ENCODE measurements around the gene MVB12B.

The MVB12B gene

DNA sequence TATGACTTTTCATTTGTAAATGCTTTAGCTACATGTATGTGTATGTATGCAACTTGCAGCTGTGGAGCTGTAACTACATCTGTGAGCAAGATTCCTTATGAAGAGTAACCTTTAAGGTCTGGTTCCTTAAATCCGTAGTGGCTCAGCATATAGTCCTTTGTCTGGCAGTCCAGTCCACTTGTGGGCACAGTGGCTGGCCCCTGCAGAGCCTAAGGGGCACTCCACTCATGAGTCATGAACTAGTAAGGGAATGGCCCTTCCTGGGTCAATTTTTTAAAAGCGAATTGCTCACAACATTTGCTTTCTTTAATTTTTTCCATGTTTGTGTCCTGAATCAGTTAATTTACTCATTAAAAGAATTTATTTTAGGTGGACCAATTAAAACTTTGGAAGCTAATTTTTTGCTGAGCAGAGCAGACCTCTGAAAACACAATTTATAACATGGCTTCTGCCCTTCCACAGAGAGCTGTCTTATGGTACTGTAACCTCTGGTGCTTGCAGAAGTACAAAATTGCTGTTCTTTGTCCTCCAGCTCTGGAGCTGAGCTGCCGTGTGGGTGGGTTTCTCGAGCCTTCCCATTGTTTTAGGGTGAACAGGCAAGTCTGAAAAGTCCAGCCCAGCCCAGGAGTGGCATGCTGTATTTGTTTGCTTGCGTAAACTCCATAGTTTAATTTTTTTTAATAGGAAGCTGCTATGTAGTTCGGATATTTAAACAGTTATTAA, 110.1 kb downstream of the MVB12B start:
- H3K27ac ChIP-seq = no peak overlapping the region
- TF ChIP-seq, protein P1, sequence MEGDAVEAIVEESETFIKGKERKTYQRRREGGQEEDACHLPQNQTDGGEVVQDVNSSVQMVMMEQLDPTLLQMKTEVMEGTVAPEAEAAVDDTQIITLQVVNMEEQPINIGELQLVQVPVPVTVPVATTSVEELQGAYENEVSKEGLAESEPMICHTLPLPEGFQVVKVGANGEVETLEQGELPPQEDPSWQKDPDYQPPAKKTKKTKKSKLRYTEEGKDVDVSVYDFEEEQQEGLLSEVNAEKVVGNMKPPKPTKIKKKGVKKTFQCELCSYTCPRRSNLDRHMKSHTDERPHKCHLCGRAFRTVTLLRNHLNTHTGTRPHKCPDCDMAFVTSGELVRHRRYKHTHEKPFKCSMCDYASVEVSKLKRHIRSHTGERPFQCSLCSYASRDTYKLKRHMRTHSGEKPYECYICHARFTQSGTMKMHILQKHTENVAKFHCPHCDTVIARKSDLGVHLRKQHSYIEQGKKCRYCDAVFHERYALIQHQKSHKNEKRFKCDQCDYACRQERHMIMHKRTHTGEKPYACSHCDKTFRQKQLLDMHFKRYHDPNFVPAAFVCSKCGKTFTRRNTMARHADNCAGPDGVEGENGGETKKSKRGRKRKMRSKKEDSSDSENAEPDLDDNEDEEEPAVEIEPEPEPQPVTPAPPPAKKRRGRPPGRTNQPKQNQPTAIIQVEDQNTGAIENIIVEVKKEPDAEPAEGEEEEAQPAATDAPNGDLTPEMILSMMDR (conservative IDR thresholded peaks at IDR 0.05) = no peak

DNA sequence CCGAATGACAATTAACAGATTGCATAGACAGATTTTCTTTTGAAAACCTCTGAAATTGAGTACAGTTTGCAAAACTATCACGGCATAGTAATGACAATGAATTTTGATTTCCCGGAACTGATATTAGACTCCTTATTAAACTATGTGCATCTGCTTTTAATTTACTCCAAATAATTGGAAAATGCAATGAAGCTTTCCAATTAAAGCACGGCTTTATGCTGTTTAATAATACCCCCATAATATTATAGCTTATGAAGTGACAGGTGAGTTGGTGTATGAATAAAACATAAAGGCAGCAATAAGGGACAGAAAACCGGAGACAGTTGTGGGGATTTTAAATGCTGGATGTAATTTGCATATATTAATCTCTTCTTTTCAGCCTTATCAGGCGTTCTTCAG, 110.6 kb downstream of the MVB12B start:
- TF ChIP-seq, protein P1 (conservative IDR thresholded peaks at IDR 0.05) = no peak
- H3K27ac ChIP-seq = no peak overlapping the region

DNA sequence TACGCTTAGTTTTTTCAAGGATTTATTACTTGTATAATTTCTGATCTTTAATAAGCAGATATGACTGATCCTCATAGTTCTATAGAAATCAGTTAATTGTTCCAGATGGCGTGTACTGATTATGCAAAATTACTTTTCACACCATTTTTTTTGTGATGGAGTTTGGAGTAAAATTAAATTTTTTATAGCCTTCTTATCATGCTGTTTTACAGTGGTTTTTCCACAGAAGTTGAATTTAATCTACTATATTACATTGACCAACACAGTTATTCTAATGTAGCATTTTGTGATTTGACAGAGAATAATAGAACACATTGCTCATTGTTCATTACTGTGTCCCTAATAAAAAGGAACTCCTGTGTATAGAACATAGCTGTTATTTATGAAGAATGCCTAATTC, 111.1 kb downstream of the MVB12B start:
- no peak overlapping the region for H3K27ac ChIP-seq
- TF ChIP-seq, protein P1 (conservative IDR thresholded peaks at IDR 0.05) = no peak

DNA sequence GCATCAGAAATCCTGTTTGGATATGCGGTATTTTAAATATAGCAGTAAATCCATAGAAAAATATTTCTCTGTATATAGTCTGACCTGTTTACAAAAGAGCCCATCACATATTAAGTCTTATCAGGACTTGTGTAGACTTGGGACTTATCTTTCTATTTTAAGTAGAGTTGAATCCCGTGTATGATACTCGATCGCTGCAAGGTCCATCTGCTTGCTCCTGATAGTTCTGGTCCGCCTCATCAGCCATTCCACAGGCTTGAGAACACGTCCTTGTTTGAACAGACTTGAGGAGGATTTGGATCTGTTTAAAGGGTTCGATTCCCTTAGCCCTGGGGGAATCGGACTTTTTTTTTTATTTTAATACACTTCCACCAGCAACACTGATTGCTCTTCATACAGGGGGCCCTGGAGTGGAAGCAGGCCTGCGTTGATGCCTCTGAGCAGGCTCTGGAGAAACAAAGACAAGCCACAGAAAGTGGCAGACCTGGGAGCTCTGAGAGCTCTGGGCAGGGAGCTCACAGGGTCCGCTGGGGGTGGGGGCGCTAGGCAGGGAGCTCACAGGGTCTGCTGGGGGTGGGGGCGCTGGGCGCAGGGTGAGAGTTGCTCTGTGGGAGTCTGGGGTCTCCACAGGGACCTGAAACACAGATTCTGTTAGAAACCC, 112.2 kb downstream of the MVB12B start:
- H3K27ac ChIP-seq = no peak overlapping the region
- TF ChIP-seq, protein P1 (conservative IDR thresholded peaks at IDR 0.05) = no peak

DNA sequence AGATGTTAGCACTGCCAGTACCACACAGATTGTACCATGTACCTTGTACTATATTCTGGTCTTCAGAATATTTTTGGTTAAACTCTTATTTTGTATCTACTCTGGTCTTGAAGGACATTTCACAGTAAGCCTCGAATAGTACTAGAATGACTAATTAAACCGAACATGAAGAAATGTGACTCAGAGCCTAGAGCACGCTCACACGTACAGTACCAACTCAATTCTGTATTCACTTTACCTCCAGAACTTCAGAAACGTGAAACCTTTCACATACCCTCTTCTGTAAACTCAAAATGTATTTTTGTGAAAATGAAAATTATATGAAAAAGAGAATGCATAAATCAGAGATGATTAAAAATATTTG, 112.8 kb downstream of the MVB12B start:
- no peak overlapping the region for H3K27ac ChIP-seq
- TF ChIP-seq, protein P1 (conservative IDR thresholded peaks at IDR 0.05) = no peak

DNA sequence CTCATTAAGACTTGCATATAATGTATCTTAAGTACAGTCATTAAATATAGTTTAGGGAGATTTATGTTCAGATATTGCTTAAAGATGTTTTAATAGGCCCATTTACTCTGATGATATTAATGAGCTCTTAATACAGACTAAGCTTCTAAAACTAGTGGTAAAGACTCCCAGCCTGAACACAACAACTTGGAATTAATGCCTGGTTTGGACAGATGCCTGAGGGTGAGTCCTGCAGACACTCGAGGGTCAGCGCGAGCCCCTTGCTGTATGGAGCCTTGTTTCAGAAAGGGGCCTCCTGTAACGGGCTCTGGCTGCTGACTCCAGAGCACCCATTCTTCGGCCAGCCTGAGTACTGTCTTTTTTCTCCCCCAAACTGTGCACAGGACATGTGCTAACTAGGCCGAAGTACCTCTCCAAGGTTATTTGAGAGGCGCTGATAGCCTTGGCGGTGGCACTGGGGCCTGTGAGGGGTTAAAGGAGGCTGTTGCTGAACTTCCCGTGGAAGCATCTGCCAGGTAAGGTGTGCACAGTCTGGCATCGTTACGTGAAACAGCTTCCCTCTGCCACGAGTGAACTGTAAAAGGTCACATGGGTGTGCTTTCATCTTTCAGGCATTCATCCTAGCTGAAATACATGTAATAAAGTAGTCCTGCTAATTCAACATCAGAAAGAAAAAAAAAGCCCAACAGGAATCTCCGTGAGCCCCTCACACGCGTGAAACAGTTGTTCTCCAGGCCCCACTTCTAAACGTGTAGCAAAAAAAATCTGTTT, 113.4 kb downstream of the MVB12B start:
- TF ChIP-seq, protein P1 (conservative IDR thresholded peaks at IDR 0.05) = no peak
- H3K27ac ChIP-seq = no peak overlapping the region

DNA sequence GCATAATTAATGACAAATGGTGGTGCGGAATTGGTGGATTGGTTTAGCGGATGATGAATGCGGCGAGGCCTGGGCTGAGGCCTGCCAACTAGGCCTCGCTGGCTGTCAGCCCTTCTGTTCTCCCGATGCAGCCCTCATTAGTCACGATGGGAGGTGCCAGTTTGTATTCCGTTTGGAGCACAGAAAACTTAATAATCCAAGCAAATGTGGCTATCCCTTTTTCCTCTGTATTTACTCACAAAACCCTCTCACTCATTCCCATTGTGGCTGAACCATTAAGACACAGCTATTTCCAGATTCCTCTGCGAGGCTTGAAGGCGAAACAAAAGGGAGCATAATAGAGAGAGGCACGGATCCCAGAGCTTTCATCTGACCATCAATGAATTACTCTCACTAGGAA, 114.3 kb downstream of the MVB12B start:
- TF ChIP-seq, protein P1 (conservative IDR thresholded peaks at IDR 0.05) = no peak
- no peak overlapping the region for H3K27ac ChIP-seq
